ENCODE data around the gene CAT.

- TF ChIP-seq CTCF (conservative IDR thresholded peaks at IDR 0.05; ENCODE audit: low read depth, low read length) = no peak
- no peak for TF ChIP-seq EZH2 (IDR thresholded peaks at IDR 0.05; ENCODE audit: borderline replicate concordance, low read depth, low read length, poor library complexity, severe bottlenecking)
These were observed 4.4 kb downstream of the CAT start for GRCh38 chr11:34443136-34443535.
